A549 (cell line): ENCODE data around the gene METRNL. TPM values are rescaled to one million over a fixed set of nuclear protein-coding genes. Genes with fewer than 3 reads are reported as not detected.
"Not testable (repeated sequence)": the region's sequence is repeated elsewhere in the genome, so short reads cannot be mapped to it uniquely, and the experiment has no call there.

Experiments used
- ATAC-seq, 2 experiments: fragments of 200-7000 bp in 1 of 2; fragments of >200 bp in 1 of 2; cut with Nextera tagmentation in 1 of 2; cut with Tn5 transposase in 1 of 2; 3 replicates each; pipeline versions ENCODE4 v1.8.0 to v1.9.1; 2018 to 2020; ENCODE audit warnings: mild to moderate bottlenecking in 1 of 2, moderate library complexity in 1 of 2
- CTCF ChIA-PET: fragments of 300-600 bp; sonication (Branson Sonifier 250); formaldehyde crosslinking; extraction: SDS; loops from one replicate; lab custom pipeline; 2021; ENCODE audit warnings: antibody characterized with exemption, inconsistent platforms; lab: Yijun Ruan, JAX
- POLR2A ChIA-PET: fragments of 350-600 bp; formaldehyde crosslinking; extraction: SDS; loops from one replicate; lab custom pipeline; 2021; ENCODE audit warnings: antibody characterized with exemption, inconsistent platforms; lab: Yijun Ruan, JAX
- DNase-seq, 2 experiments: peaks; one replicate each; pipeline versions ENCODE4 v3.0.0 to v3.0.0-alpha.2; 2011 to 2016; ENCODE audit warnings: low read depth in 1 of 2, low spot score in 1 of 2
- FAIRE-seq: peaks from 2 replicates; lab custom pipeline; 2011; peaks lifted over from hg19 to GRCh38; lab: Jason Lieb, UNC
- H3K27ac ChIP-seq, 2 experiments: fragments of >200 bp; sonication (Bioruptor Twin); formaldehyde crosslinking; 3 replicates each; pipeline ENCODE4 v1.5.1; 2016 to 2017
- H3K4me1 ChIP-seq: fragments of >200 bp; sonication (Bioruptor Twin); formaldehyde crosslinking; 3 replicates; pipeline ENCODE4 v1.6.1; 2016
- H3K4me2 ChIP-seq: fragments of >200 bp; sonication (Bioruptor Twin); formaldehyde crosslinking; 3 replicates; pipeline ENCODE4 v1.6.1; 2016
- H3K4me3 ChIP-seq: fragments of >200 bp; sonication (Bioruptor Twin); formaldehyde crosslinking; 3 replicates; pipeline ENCODE4 v1.5.1; 2016
- H3K9me3 ChIP-seq: fragments of >200 bp; sonication (Bioruptor Twin); formaldehyde crosslinking; 3 replicates; pipeline ENCODE4 v1.6.1; 2016
- CTCF ChIP-seq: fragments of >200 bp; sonication (Bioruptor Twin); formaldehyde crosslinking; IDR thresholded peaks from 3 replicates; pipeline ENCODE4 v1.5.1; 2016
- EHMT2 ChIP-seq: fragments of 200-600 bp; sonication (generic); IDR thresholded peaks from 2 replicates; pipeline ENCODE4 v1.6.1; 2016; ENCODE audit warnings: antibody characterized with exemption, low read depth, mild to moderate bottlenecking, moderate library complexity
- FOXS1 ChIP-seq: fragments of 250-450 bp; sonication (Bioruptor Pico); IDR thresholded peaks from 2 replicates; pipeline ENCODE4 v1.5.0; 2020; ENCODE audit warnings: mild to moderate bottlenecking, moderate library complexity
- HES2 ChIP-seq: fragments of >200 bp; sonication (Bioruptor Twin); formaldehyde crosslinking; IDR thresholded peaks from 2 replicates; pipeline ENCODE4 v1.6.1; 2016
- HMGXB4 ChIP-seq: fragments of 250-450 bp; sonication (Bioruptor Pico); IDR thresholded peaks from 2 replicates; pipeline ENCODE4 v1.5.0; 2021; ENCODE audit warnings: mild to moderate bottlenecking, moderate library complexity, borderline replicate concordance
- HOXB13 ChIP-seq: fragments of 250-450 bp; sonication (Bioruptor Pico); IDR thresholded peaks from 2 replicates; pipeline ENCODE4 v1.5.0; 2020; ENCODE audit warnings: low read depth, mild to moderate bottlenecking, moderate library complexity
- MYC ChIP-seq: IDR thresholded peaks from 2 replicates; pipeline ENCODE4 v1.6.1; 2012; ENCODE audit warnings: mild to moderate bottlenecking, inconsistent platforms, low read length, improper control_type of control experiment, borderline replicate concordance
- NFE2L2 ChIP-seq: fragments of 150-350 bp; conservative IDR thresholded peaks from 2 replicates; pipeline ENCODE4 v1.6.1; 2014; ENCODE audit warnings: low read length
- NPAS2 ChIP-seq: fragments of 250-450 bp; sonication (Bioruptor Pico); IDR thresholded peaks from 2 replicates; pipeline ENCODE4 v1.8.0; 2022; ENCODE audit warnings: mild to moderate bottlenecking, moderate library complexity, borderline replicate concordance
- NR3C1 ChIP-seq: fragments of >200 bp; sonication (Bioruptor Twin); formaldehyde crosslinking; IDR thresholded peaks from 3 replicates; pipeline ENCODE4 v1.6.1; 2017
- PHF8 ChIP-seq: fragments of 200-600 bp; sonication (generic); IDR thresholded peaks from 2 replicates; pipeline ENCODE4 v1.6.1; 2016; ENCODE audit warnings: low read depth, mild to moderate bottlenecking, antibody characterized with exemption, moderate library complexity, borderline replicate concordance
- POLR2AphosphoS2 ChIP-seq: conservative IDR thresholded peaks from 2 replicates; pipeline ENCODE4 v1.6.1; 2012; ENCODE audit warnings: low read length, improper control_type of control experiment, inconsistent platforms
- RARB ChIP-seq: fragments of 250-450 bp; sonication (Bioruptor Pico); IDR thresholded peaks from 2 replicates; pipeline ENCODE4 v1.8.0; 2021; ENCODE audit warnings: mild to moderate bottlenecking, moderate library complexity
- TFCP2L1 ChIP-seq: fragments of 250-450 bp; sonication (Bioruptor Pico); IDR thresholded peaks from 2 replicates; pipeline ENCODE4 v1.5.0; 2021; ENCODE audit warnings: mild to moderate bottlenecking
- ZSCAN20 ChIP-seq: fragments of 250-450 bp; sonication (Bioruptor Pico); IDR thresholded peaks from 2 replicates; pipeline ENCODE4 v1.8.0; 2022; ENCODE audit warnings: mild to moderate bottlenecking, moderate library complexity
- WGBS: methylation state at CpG from one replicate; pipeline ENCODE4 v1.1.6; 2017; ENCODE audit errors: missing lambda C conversion rate; 5-methylcytosine and 5-hydroxymethylcytosine counted together
- polyA plus RNA-seq, 4 experiments: library from polyadenylated mRNA; depleted of rRNA in 3 of 4; stranded (reverse); fragments of >200 nt; fragmentation: RNase III in 1 of 4; extraction: RNeasy Plus Mini Kit Qiagen cat#74134 plus additional on column Dnase treatment in 1 of 4; gene quantifications; 2 replicates in 3 of 4; 3 replicates in 1 of 4; pipeline ENCODE4 v1.2.3, GENCODE V29; 2011 to 2017
- TF ChIP-seq, protein P1 (sequence below): fragments of 150-350 bp; IDR thresholded peaks from 2 replicates; pipeline ENCODE4 v1.6.1; 2014; ENCODE audit warnings: low read depth, mild to moderate bottlenecking, low read length
- TF ChIP-seq, protein P2 (sequence below): fragments of 200-600 bp; sonication (generic); IDR thresholded peaks from 2 replicates; pipeline ENCODE4 v1.6.1; 2016; ENCODE audit warnings: antibody characterized with exemption, mild to moderate bottlenecking, moderate library complexity

The METRNL gene
- polyA plus RNA-seq, 2 of the 4 experiments (the other 2 are of a cell fraction): 1.7 to 6.4 TPM

DNA sequence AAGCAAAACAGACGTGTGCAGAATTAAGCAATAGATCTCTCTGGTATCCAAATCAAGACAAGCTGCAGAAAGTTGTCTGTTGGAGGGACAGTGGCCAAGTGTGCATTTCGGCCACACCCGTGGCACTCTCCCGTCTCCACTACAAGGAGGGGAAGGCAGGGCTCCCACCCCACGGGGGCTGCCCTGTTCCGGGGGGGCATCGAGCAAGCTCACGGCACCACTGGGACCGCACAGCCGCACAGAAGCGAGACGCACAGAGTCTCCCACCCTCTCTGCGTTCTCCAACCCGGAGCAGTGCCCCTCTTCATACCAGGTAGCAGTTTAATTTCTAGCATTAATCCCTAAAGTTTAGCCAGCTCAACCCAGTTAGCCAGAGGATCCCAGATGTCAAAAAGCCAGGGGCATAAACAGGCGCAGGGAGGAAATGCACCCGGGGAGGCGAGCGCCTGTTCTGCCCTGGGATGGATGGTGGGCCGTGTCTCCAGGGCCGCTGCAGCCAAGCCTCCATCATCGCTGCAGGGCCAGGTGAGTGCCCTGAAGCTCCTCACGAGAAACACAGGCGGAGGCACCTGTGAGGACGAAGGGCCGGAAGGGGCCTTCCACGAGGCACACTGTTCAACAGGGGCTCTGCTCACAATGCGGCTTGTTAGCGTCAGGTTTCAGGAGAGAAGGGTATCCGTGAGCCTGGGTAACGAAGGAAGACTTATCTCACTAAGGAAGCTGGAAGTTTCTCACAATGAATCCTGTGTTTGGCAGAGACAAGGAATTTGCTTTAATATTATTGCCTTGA is 42.1 kb upstream of the METRNL start (continued):
- TF ChIP-seq CTCF (no peak), NR3C1 (no peak), EHMT2 (no peak), MYC (no peak), ZSCAN20 (CRISPR knock-in tag) (no peak)
- TF ChIP-seq, protein P1, sequence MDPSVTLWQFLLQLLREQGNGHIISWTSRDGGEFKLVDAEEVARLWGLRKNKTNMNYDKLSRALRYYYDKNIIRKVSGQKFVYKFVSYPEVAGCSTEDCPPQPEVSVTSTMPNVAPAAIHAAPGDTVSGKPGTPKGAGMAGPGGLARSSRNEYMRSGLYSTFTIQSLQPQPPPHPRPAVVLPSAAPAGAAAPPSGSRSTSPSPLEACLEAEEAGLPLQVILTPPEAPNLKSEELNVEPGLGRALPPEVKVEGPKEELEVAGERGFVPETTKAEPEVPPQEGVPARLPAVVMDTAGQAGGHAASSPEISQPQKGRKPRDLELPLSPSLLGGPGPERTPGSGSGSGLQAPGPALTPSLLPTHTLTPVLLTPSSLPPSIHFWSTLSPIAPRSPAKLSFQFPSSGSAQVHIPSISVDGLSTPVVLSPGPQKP: no peak

GRCh38 chr17:83037874-83038165 is 41.6 kb upstream of the METRNL start:
- WGBS: 93% methylated on average over 9 of the region's 9 CpGs
- H3K4me2 ChIP-seq: no peak overlapping the region
- ATAC-seq: no peak
- DNase-seq: no peak
- no peak overlapping the region for H3K27ac ChIP-seq
- peaks cover 22% of the 10 kb centered on the region; the same call in 2 of the 3 replicates for H3K9me3 ChIP-seq
- TF ChIP-seq EHMT2 (no peak), NFE2L2 (no peak), HMGXB4 (CRISPR knock-in tag) (no peak), HOXB13 (CRISPR knock-in tag) (no peak), FOXS1 (CRISPR knock-in tag) (no peak), NPAS2 (no peak), POLR2AphosphoS2 (no peak), PHF8 (no peak), HES2 (no peak), RARB (CRISPR knock-in tag) (no peak), TFCP2L1 (CRISPR knock-in tag) (no peak)
- TF ChIP-seq, protein P2, sequence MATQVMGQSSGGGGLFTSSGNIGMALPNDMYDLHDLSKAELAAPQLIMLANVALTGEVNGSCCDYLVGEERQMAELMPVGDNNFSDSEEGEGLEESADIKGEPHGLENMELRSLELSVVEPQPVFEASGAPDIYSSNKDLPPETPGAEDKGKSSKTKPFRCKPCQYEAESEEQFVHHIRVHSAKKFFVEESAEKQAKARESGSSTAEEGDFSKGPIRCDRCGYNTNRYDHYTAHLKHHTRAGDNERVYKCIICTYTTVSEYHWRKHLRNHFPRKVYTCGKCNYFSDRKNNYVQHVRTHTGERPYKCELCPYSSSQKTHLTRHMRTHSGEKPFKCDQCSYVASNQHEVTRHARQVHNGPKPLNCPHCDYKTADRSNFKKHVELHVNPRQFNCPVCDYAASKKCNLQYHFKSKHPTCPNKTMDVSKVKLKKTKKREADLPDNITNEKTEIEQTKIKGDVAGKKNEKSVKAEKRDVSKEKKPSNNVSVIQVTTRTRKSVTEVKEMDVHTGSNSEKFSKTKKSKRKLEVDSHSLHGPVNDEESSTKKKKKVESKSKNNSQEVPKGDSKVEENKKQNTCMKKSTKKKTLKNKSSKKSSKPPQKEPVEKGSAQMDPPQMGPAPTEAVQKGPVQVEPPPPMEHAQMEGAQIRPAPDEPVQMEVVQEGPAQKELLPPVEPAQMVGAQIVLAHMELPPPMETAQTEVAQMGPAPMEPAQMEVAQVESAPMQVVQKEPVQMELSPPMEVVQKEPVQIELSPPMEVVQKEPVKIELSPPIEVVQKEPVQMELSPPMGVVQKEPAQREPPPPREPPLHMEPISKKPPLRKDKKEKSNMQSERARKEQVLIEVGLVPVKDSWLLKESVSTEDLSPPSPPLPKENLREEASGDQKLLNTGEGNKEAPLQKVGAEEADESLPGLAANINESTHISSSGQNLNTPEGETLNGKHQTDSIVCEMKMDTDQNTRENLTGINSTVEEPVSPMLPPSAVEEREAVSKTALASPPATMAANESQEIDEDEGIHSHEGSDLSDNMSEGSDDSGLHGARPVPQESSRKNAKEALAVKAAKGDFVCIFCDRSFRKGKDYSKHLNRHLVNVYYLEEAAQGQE: no peak
- POLR2A ChIA-PET: no interaction called here
- CTCF ChIA-PET: no interaction called here
- no peak overlapping the region for H3K4me3 ChIP-seq
- no peak for FAIRE-seq
- H3K4me1 ChIP-seq: no peaks in the 10 kb centered on the region

DNA sequence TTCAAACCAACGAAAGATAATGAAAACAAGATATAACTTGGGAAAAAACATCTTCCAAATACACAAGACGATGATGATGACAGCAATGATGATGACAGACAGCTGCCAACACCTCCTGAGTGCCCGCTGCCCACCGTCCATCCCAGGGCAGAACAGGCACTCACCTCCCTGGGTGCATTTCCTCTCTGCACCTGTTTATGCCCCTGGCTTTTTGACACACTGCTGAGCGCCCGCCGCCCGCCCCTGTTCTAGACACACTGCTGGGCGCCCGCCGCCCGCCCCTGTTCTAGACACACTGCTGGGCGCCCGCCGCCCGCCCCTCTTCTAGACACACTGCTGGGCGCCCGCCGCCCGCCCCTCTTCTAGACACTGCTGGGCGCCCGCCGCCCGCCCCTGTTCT is 40.4 kb upstream of the METRNL start:
- 91% methylated on average over 6 of the region's 24 CpGs for WGBS
- FAIRE-seq, H3K27ac ChIP-seq, ATAC-seq, DNase-seq, POLR2A ChIA-PET, H3K4me3 ChIP-seq, CTCF ChIA-PET, H3K4me1 ChIP-seq, H3K4me2 ChIP-seq: not testable (repeated sequence)
- peaks cover 22% of the 10 kb centered on the region; the same call in 2 of the 3 replicates for H3K9me3 ChIP-seq
